ENCODE measurements around the gene TRAF3.

The TRAF3 gene

GRCh38 chr14:102913341-102914211 is 136.3 kb downstream of the TRAF3 start:
- in situ Hi-C loops (cut with HindIII; ENCODE audit: low pct_ligation_motif_present, low sequenced_read_pairs), result no loop called here
- no peak overlapping the region for H3K4me3 ChIP-seq (ENCODE audit: low read depth, low read length)
- no peak for DNase-seq
- TF ChIP-seq CTCF (IDR thresholded peaks at IDR 0.05; ENCODE audit: low read depth, low read length, missing control alignments), result peak; percentile 23
- H3K27me3 ChIP-seq (replicated peaks), result no peaks in the 10 kb centered on the region
- H3K27ac ChIP-seq, result no peak overlapping the region
- H3K36me3 ChIP-seq (replicated peaks), result no peaks in the 10 kb centered on the region

GRCh38 chr14:102914474-102915291 is 137.4 kb downstream of the TRAF3 start:
- in situ Hi-C loops (cut with HindIII; ENCODE audit: low pct_ligation_motif_present, low sequenced_read_pairs), result no loop called here
- DNase-seq, result no peak
- H3K4me3 ChIP-seq (ENCODE audit: low read depth, low read length), result no peak overlapping the region

GRCh38 chr14:102915292-102916110 is 138.3 kb downstream of the TRAF3 start:
- in situ Hi-C loops (cut with HindIII; ENCODE audit: low pct_ligation_motif_present, low sequenced_read_pairs), result no loop called here
- DNase-seq, result no peak
- no peak for TF ChIP-seq CTCF (IDR thresholded peaks at IDR 0.05; ENCODE audit: low read depth, low read length, missing control alignments)
- Histone ChIP-seq H3K36me3 (replicated peaks) (no peaks in the 10 kb centered on the region), H3K27ac (no peak overlapping the region), H3K4me3 (ENCODE audit: low read depth, low read length) (no peak overlapping the region), H3K27me3 (replicated peaks) (no peaks in the 10 kb centered on the region)

More at GRCh38 chr14:102914474-102915291, 137.4 kb downstream of the TRAF3 start:
- Histone ChIP-seq H3K36me3 (replicated peaks) (no peaks in the 10 kb centered on the region), H3K27me3 (replicated peaks) (no peaks in the 10 kb centered on the region), H3K27ac (no peak overlapping the region)
- no peak for TF ChIP-seq CTCF (IDR thresholded peaks at IDR 0.05; ENCODE audit: low read depth, low read length, missing control alignments)

GRCh38 chr14:102916347-102917055 is 139.3 kb downstream of the TRAF3 start:
- Histone ChIP-seq H3K4me3 (ENCODE audit: low read depth, low read length) (no peak overlapping the region), H3K27ac (no peak overlapping the region), H3K36me3 (replicated peaks) (no peaks in the 10 kb centered on the region), H3K27me3 (replicated peaks) (no peaks in the 10 kb centered on the region)
- no peak for DNase-seq
- no peak for TF ChIP-seq CTCF (IDR thresholded peaks at IDR 0.05; ENCODE audit: low read depth, low read length, missing control alignments)
- in situ Hi-C loops (cut with HindIII; ENCODE audit: low pct_ligation_motif_present, low sequenced_read_pairs), result no loop called here

GRCh38 chr14:102917056-102917385 is 139.8 kb downstream of the TRAF3 start:
- Histone ChIP-seq H3K27ac (no peak overlapping the region), H3K4me3 (ENCODE audit: low read depth, low read length) (no peak overlapping the region), H3K27me3 (replicated peaks) (no peaks in the 10 kb centered on the region), H3K36me3 (replicated peaks) (no peaks in the 10 kb centered on the region)
- no peak for TF ChIP-seq CTCF (IDR thresholded peaks at IDR 0.05; ENCODE audit: low read depth, low read length, missing control alignments)
- DNase-seq, result no peak
- in situ Hi-C loops (cut with HindIII; ENCODE audit: low pct_ligation_motif_present, low sequenced_read_pairs), result no loop called here
